ENCODE results near the gene SERPING1. TPM values are rescaled to one million over a fixed set of nuclear protein-coding genes. Genes with fewer than 3 reads are reported as not detected.

Gene SERPING1
- total RNA-seq, 3 donors from 2014 or later, result 421 to 823 (median 479) TPM

DNA sequence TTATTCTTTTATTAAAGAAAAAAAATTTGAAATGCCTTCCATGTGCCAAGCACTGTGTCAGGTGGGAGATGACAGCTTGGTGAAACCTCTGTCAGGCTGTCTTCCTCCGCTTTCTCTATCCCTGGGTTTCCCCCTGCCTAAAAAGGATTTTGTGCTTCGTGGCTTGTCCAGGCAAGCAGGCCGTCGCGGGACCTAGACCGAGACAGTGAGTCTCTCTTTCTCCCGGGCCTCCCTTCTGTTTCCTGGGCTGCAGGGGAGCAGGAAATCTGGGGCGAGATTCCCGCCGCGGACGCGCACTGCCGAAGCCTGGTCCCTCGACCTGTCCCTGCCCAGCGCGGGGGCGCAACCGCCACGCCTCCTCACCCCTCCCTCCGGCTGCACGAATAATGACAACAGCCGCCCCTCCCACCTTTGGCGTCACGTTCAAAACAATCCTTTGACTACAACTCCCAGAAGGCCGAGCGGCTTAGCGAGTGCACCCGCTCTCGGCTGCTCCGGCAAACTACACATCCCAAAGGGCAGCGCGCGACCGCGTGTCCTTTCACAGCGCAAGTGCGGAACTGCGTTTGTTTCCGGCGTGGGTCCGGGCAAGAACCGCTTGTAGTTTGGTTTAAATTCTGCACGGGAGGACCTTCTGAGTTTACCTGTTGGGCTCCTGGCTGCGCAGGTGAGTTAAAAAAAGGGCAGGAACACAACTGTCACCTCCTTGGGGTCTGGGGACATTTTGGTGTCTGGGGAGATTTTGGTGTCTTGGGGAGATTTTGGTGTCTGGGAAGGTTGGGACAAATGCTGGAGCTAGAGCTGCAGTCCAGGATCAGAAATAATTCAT is 59.9 kb downstream of the SERPING1 start, which contains the start of gene CLP1:
Gene CLP1, plus strand, starts transcription at position 569 of the 829 bp plus-strand sequence. CDS start 1,715 bp downstream, outside the sequence.
- intact Hi-C loops (cut with DNase I; ENCODE audit: low total_unique reads), result no loop called here
- TF ChIP-seq POLR2A (IDR thresholded peaks at IDR 0.05) (peak; percentile 27), POLR2AphosphoS5 (IDR thresholded peaks at IDR 0.05) (peak in 2 of 3 donors; percentile 84 to 93)
- TF ChIP-seq, protein P1, sequence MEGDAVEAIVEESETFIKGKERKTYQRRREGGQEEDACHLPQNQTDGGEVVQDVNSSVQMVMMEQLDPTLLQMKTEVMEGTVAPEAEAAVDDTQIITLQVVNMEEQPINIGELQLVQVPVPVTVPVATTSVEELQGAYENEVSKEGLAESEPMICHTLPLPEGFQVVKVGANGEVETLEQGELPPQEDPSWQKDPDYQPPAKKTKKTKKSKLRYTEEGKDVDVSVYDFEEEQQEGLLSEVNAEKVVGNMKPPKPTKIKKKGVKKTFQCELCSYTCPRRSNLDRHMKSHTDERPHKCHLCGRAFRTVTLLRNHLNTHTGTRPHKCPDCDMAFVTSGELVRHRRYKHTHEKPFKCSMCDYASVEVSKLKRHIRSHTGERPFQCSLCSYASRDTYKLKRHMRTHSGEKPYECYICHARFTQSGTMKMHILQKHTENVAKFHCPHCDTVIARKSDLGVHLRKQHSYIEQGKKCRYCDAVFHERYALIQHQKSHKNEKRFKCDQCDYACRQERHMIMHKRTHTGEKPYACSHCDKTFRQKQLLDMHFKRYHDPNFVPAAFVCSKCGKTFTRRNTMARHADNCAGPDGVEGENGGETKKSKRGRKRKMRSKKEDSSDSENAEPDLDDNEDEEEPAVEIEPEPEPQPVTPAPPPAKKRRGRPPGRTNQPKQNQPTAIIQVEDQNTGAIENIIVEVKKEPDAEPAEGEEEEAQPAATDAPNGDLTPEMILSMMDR (IDR thresholded peaks at IDR 0.05), result no peak
- H3K27ac ChIP-seq, result peak within 1 kb of the TSS; percentile 93
- peak; percentile 99 to 100 for DNase-seq (ENCODE audit: low spot score in 2 of 2)
- no peaks in the 10 kb centered on the region for H3K27me3 ChIP-seq
- H3K36me3 ChIP-seq, result peaks cover 11% of the 10 kb centered on the region
- no peaks in the 10 kb centered on the region for H3K4me1 ChIP-seq
- peak within 1 kb of the TSS; percentile 61 to 80 (median 64) for H3K4me3 ChIP-seq
- no peaks in the 10 kb centered on the region for H3K9me3 ChIP-seq

DNA sequence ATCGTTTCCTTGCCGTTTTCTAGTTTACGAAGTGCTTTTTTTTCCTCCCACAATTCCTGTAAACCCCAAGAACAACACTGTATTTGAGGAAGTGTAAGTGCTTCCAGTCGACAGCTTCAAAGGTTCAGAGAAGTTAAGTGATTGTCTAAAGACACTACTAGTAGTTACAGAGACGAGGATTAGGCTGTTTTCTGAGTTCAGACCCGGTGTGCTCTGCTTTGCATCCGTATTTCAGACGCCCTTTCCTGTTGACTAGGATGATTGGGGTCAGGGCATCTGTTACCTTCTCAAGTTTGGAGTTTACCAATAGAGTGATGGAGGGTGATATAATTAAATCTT is 60.5 kb downstream of the SERPING1 start:
- peak overlapping the region; percentile 61 to 80 (median 64) for H3K4me3 ChIP-seq
- TF ChIP-seq POLR2A (IDR thresholded peaks at IDR 0.05) (no peak), POLR2AphosphoS5 (IDR thresholded peaks at IDR 0.05) (no peak)
- TF ChIP-seq, protein P1 (IDR thresholded peaks at IDR 0.05), result no peak
- no peak for DNase-seq (ENCODE audit: low spot score in 2 of 2)
- no peaks in the 10 kb centered on the region for H3K4me1 ChIP-seq
- H3K27me3 ChIP-seq, result no peaks in the 10 kb centered on the region
- H3K36me3 ChIP-seq, result peaks cover 11% of the 10 kb centered on the region
- no peaks in the 10 kb centered on the region for H3K9me3 ChIP-seq
- H3K27ac ChIP-seq, result peak overlapping the region; percentile 93
- intact Hi-C loops (cut with DNase I; ENCODE audit: low total_unique reads), result no loop called here

DNA sequence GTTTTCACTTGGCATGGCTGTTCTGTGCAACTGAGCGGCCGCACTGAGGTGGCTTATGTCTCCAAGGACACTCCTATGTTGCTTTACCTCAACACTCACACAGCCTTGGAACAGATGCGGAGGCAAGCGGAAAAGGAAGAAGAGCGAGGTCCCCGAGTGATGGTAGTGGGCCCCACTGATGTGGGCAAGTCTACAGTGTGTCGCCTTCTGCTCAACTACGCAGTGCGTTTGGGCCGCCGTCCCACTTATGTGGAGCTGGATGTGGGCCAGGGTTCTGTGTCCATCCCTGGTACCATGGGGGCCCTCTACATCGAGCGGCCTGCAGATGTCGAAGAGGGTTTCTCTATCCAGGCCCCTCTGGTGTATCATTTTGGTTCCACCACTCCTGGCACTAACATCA is 62.2 kb downstream of the SERPING1 start:
- Histone ChIP-seq H3K4me3 (no peak overlapping the region), H3K36me3 (peaks cover 11% of the 10 kb centered on the region), H3K27ac (no peak overlapping the region), H3K9me3 (no peaks in the 10 kb centered on the region), H3K27me3 (no peaks in the 10 kb centered on the region), H3K4me1 (no peaks in the 10 kb centered on the region)
- intact Hi-C loops (cut with DNase I; ENCODE audit: low total_unique reads), result no loop called here
- TF ChIP-seq, protein P1 (IDR thresholded peaks at IDR 0.05), result no peak
- TF ChIP-seq POLR2A (IDR thresholded peaks at IDR 0.05), result no peak
- TF ChIP-seq POLR2AphosphoS5 (IDR thresholded peaks at IDR 0.05), result no peak
- no peak for DNase-seq (ENCODE audit: low spot score in 2 of 2)

DNA sequence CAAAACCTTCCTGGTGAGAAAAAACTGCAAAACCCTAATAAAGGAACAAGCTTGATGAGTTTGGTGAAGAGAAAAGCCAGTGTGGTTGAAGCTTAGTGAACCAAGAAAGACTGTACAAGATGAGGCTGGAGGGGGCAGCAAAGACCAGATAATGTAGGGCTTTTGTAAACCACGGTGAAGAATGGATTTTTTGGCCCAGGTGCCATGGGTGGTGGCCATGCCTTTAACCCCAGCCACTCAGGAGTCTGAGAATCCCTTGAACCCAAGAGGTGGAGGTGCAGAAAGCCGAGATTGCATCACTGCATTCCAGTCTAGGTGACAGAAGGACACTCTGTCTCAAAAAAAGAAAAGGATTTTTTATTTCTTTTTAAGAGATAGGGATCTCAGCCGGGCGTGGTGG is 65.4 kb downstream of the SERPING1 start:
- intact Hi-C loops (cut with DNase I; ENCODE audit: low total_unique reads), result no loop called here
- H3K4me1 ChIP-seq, result no peaks in the 10 kb centered on the region

DNA sequence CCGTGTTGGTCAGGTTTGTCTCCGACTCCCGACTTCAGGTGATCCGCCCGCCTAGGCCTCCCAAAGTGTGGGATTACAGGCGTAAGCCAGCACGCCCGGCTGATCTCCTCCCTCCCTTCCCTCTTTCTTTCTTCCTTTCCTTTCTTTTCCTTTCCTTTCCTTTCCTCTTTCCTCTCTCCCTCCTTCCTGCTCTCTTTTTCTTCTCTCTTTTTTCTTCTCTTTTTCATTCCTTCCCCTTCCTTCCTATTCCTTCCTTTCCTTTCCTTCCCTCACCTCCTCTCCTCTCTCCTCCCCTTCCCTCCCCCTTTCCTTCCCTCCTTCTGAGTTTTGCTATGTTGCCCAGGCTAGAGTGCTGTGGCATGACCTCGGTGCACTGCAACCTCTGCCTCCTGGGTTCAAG is 66.5 kb downstream of the SERPING1 start:
- Histone ChIP-seq H3K4me3 (no peak overlapping the region), H3K4me1 (peaks cover 0 to 3% of the 10 kb centered on the region in 2 donors), H3K36me3 (peaks cover 11% of the 10 kb centered on the region), H3K9me3 (no peaks in the 10 kb centered on the region), H3K27me3 (no peaks in the 10 kb centered on the region), H3K27ac (no peak overlapping the region)
- intact Hi-C loops (cut with DNase I; ENCODE audit: low total_unique reads), result no loop called here
- no peak for TF ChIP-seq POLR2A (IDR thresholded peaks at IDR 0.05)
- DNase-seq (ENCODE audit: low spot score in 2 of 2), result no peak

More for the DNA sequence above, 65.4 kb downstream of the SERPING1 start:
- H3K27ac ChIP-seq, result no peak overlapping the region
- TF ChIP-seq POLR2A (IDR thresholded peaks at IDR 0.05), result no peak
- TF ChIP-seq, protein P1 (IDR thresholded peaks at IDR 0.05), result no peak
- no peak for DNase-seq (ENCODE audit: low spot score in 2 of 2)
- no peaks in the 10 kb centered on the region for H3K27me3 ChIP-seq
- no peaks in the 10 kb centered on the region for H3K9me3 ChIP-seq
- H3K36me3 ChIP-seq, result peaks cover 11% of the 10 kb centered on the region
- H3K4me3 ChIP-seq, result no peak overlapping the region

Other genes with a start within 250 kb of the SERPING1 start
- not detected for gene PRG3, start 216.5 kb upstream of the SERPING1 start, total RNA-seq
- 1 to 10 TPM in 1 of 3 donors, not detected in 2; 1.1 TPM for gene PRG2, start 207.0 kb upstream of the SERPING1 start, total RNA-seq
- gene SLC43A3, start 170.6 kb upstream of the SERPING1 start, total RNA-seq, result 100 to 1,000 TPM; 104 to 130 (median 105) TPM
- gene RTN4RL2, start 137.2 kb upstream of the SERPING1 start, total RNA-seq, result 1 to 10 TPM in 2 of 3 donors, under 1 TPM in 1; 0.32 to 2.3 (median 1.8) TPM
- 10 to 100 TPM; 12.0 to 23.4 (median 13.4) TPM for gene SLC43A1, start 82.0 kb upstream of the SERPING1 start, total RNA-seq
- gene TIMM10, start 66.9 kb upstream of the SERPING1 start, total RNA-seq, result 10 to 100 TPM; 37.2 to 56.4 (median 45.9) TPM
- gene SMTNL1, start 60.1 kb upstream of the SERPING1 start, total RNA-seq, result not detected
- gene UBE2L6, start 30.0 kb upstream of the SERPING1 start, total RNA-seq, result 10 to 100 TPM; 25.9 to 66.2 (median 48.1) TPM
- gene YPEL4, start 52.2 kb downstream of the SERPING1 start, total RNA-seq, result 1 to 10 TPM; 1.1 to 2.3 (median 2.0) TPM
- 10 to 100 TPM; 15.4 to 17.7 (median 17.7) TPM for gene CLP1, start 60.1 kb downstream of the SERPING1 start, total RNA-seq
- gene ZDHHC5, start 70.4 kb downstream of the SERPING1 start, total RNA-seq, result 10 to 100 TPM; 39.3 to 50.2 (median 39.8) TPM
- 10 to 100 TPM; 18.7 to 27.7 (median 20.6) TPM for gene MED19, start 114.5 kb downstream of the SERPING1 start, total RNA-seq
- gene TMX2, start 114.9 kb downstream of the SERPING1 start, total RNA-seq, result 10 to 100 TPM; 45.8 to 80.1 (median 66.2) TPM
- gene SELENOH, start 143.8 kb downstream of the SERPING1 start, total RNA-seq, result 100 to 1,000 TPM in 2 of 3 donors, 10 to 100 TPM in 1; 84.3 to 153 (median 153) TPM
- not detected for gene BTBD18, start 154.1 kb downstream of the SERPING1 start, total RNA-seq
- gene CTNND1, start 164.1 kb downstream of the SERPING1 start, total RNA-seq, result 100 to 1,000 TPM in 2 of 3 donors, 10 to 100 TPM in 1; 82.1 to 259 (median 175) TPM

All from breast epithelium (tissue), 4 donors.